ENCODE results near the gene CBX1. TPM values are rescaled to one million over a fixed set of nuclear protein-coding genes. Genes with fewer than 3 reads are reported as not detected.
A peak's percentile ranks its signal among the peaks of the same experiment; 100 is the strongest.

The CBX1 gene
- total RNA-seq, 1 experiment from 2014 or later = 126 TPM

GRCh38 chr17:48132385-48132784 lies 31.1 kb upstream of the CBX1 start:
- no peak overlapping the region for H3K4me3 Mint-ChIP-seq (ENCODE audit: low read depth, unreplicated experiment)
- no TSS peak for BruUV-seq (replicated peaks)
- H3K27ac Mint-ChIP-seq (ENCODE audit: unreplicated experiment) = no peak overlapping the region
- CTCF ChIA-PET = interaction anchor here (2.0 kb wide), 1 partner anchor 107 kb away, joined by 17 read pairs; no protein-coding TSS in a partner anchor
- intact Hi-C loops (cut with micrococcal nuclease; ENCODE audit: unreplicated experiment) = no loop called here
- H3K4me1 Mint-ChIP-seq (ENCODE audit: low read depth, unreplicated experiment) = peaks cover 4% of the 10 kb centered on the region
- H3K9me3 Mint-ChIP-seq (ENCODE audit: low read depth, unreplicated experiment) = no peaks in the 10 kb centered on the region
- H3K36me3 Mint-ChIP-seq (ENCODE audit: insufficient read depth, unreplicated experiment) = peaks cover 1% of the 10 kb centered on the region
- no peaks in the 10 kb centered on the region for H3K27me3 Mint-ChIP-seq (ENCODE audit: unreplicated experiment)
- no peak for TF ChIP-seq CTCF (IDR thresholded peaks at IDR 0.05; ENCODE audit: unreplicated experiment)
- DNase-seq = no peak

- Mint-ChIP-seq H3K27me3 (ENCODE audit: unreplicated experiment) (no peaks in the 10 kb centered on the region), H3K36me3 (ENCODE audit: insufficient read depth, unreplicated experiment) (peaks cover 12% of the 10 kb centered on the region), H3K4me1 (ENCODE audit: low read depth, unreplicated experiment) (peaks cover 15% of the 10 kb centered on the region), H3K27ac (ENCODE audit: unreplicated experiment) (no peak overlapping the region), H3K4me3 (ENCODE audit: low read depth, unreplicated experiment) (no peak overlapping the region), H3K9me3 (ENCODE audit: low read depth, unreplicated experiment) (no peaks in the 10 kb centered on the region)
- intact Hi-C loops (cut with micrococcal nuclease; ENCODE audit: unreplicated experiment) = loop anchor here (1.0 kb wide), 2 partner anchors 51 to 105 kb away; no protein-coding TSS in a partner anchor
- peak; percentile 92 for TF ChIP-seq CTCF (IDR thresholded peaks at IDR 0.05; ENCODE audit: unreplicated experiment)
- peak; percentile 85 for DNase-seq
- no TSS peak for BruUV-seq (replicated peaks)
- CTCF ChIA-PET = interaction anchor here (0.5 to 2.0 kb wide), 17 partner anchors 9 to 551 kb away, joined by 3 to 30 read pairs (median 5); partner anchors contain the start of genes CDK5RAP3, NFE2L1 and SNX11
Measured at GRCh38 chr17:48131216-48131824, 30.0 kb upstream of the CBX1 start.

GRCh38 chr17:48129981-48130380 lies 28.7 kb upstream of the CBX1 start:
- Mint-ChIP-seq H3K9me3 (ENCODE audit: low read depth, unreplicated experiment) (no peaks in the 10 kb centered on the region), H3K4me3 (ENCODE audit: low read depth, unreplicated experiment) (no peak overlapping the region), H3K36me3 (ENCODE audit: insufficient read depth, unreplicated experiment) (peaks cover 18% of the 10 kb centered on the region), H3K27ac (ENCODE audit: unreplicated experiment) (no peak overlapping the region), H3K27me3 (ENCODE audit: unreplicated experiment) (no peaks in the 10 kb centered on the region), H3K4me1 (ENCODE audit: low read depth, unreplicated experiment) (peaks cover 16% of the 10 kb centered on the region)
- CTCF ChIA-PET = no interaction called here
- no peak for DNase-seq
- intact Hi-C loops (cut with micrococcal nuclease; ENCODE audit: unreplicated experiment) = no loop called here
- no peak for TF ChIP-seq CTCF (IDR thresholded peaks at IDR 0.05; ENCODE audit: unreplicated experiment)
- BruUV-seq (replicated peaks) = no TSS peak

GRCh38 chr17:48128400-48128799 lies 27.1 kb upstream of the CBX1 start:
- peaks cover 16% of the 10 kb centered on the region for H3K4me1 Mint-ChIP-seq (ENCODE audit: low read depth, unreplicated experiment)
- intact Hi-C loops (cut with micrococcal nuclease; ENCODE audit: unreplicated experiment) = no loop called here
- H3K36me3 Mint-ChIP-seq (ENCODE audit: insufficient read depth, unreplicated experiment) = peaks cover 18% of the 10 kb centered on the region
- no peak for DNase-seq
- no peak for TF ChIP-seq CTCF (IDR thresholded peaks at IDR 0.05; ENCODE audit: unreplicated experiment)
- H3K4me3 Mint-ChIP-seq (ENCODE audit: low read depth, unreplicated experiment) = no peak overlapping the region
- H3K9me3 Mint-ChIP-seq (ENCODE audit: low read depth, unreplicated experiment) = no peaks in the 10 kb centered on the region
- H3K27ac Mint-ChIP-seq (ENCODE audit: unreplicated experiment) = no peak overlapping the region
- CTCF ChIA-PET = interaction anchor here (0.7 kb wide), 1 partner anchor 60 kb away, joined by 5 read pairs; no protein-coding TSS in a partner anchor
- BruUV-seq (replicated peaks) = no TSS peak
- H3K27me3 Mint-ChIP-seq (ENCODE audit: unreplicated experiment) = no peaks in the 10 kb centered on the region

Measured in Calu3 (cell line).